GM18511 (cell line): ENCODE results near the gene DYNLL1.
"Not testable (repeated sequence)": the region's sequence is repeated elsewhere in the genome, so short reads cannot be mapped to it uniquely, and the experiment has no call there.

Experiments
- ATAC-seq: cut with Tn5 transposase; IDR thresholded peaks from one replicate; pipeline ENCODE4 v1.9.1; 2021; ENCODE audit warnings: mild to moderate bottlenecking, moderate library complexity; ENCODE audit not compliant: unreplicated experiment

The DYNLL1 gene

GRCh38 chr12:120473807-120474615 is 21.9 kb upstream of the DYNLL1 start:
- ATAC-seq: no peak

DNA sequence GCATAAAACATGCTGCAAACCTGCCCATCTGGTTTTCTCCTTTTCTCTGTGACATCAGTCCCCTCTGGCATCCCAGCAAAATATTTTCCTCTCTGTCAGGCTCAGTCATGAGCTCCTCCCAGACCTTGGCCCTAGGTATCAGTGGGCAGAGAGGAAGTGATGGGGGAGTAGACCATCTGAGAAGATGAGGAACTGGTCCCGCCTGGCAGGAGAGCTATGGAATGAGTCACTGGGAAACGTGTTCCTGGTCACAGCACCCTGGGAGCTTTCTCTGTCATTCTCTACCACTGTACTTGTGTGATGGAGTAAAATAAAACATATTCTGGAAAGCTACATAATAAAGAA is 21.3 kb upstream of the DYNLL1 start:
- no peak for ATAC-seq

GRCh38 chr12:120475643-120476042 is 20.3 kb upstream of the DYNLL1 start:
- ATAC-seq: no peak

DNA sequence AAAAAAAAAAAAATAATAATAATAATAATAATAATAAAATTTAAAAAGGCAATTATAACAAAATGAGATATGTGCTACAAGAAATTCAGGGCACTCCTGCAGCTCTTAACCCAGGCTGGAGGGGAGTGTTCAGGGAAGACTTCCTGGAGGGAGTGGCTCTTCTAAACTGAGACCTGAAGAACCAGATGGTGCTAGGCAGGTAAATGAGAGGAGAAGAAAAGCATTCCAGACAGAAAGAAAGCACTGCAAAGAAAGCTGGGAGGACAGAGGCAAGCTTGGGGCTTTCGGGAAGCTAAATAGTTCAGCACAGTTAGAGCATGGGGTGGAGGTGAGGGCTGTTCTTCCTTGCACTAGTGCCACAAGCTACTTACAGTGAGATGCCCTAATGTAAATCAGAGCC is 16.5 kb upstream of the DYNLL1 start:
- ATAC-seq: no peak

- no peak for ATAC-seq
These were observed 15.7 kb upstream of the DYNLL1 start for GRCh38 chr12:120480211-120480610.

DNA sequence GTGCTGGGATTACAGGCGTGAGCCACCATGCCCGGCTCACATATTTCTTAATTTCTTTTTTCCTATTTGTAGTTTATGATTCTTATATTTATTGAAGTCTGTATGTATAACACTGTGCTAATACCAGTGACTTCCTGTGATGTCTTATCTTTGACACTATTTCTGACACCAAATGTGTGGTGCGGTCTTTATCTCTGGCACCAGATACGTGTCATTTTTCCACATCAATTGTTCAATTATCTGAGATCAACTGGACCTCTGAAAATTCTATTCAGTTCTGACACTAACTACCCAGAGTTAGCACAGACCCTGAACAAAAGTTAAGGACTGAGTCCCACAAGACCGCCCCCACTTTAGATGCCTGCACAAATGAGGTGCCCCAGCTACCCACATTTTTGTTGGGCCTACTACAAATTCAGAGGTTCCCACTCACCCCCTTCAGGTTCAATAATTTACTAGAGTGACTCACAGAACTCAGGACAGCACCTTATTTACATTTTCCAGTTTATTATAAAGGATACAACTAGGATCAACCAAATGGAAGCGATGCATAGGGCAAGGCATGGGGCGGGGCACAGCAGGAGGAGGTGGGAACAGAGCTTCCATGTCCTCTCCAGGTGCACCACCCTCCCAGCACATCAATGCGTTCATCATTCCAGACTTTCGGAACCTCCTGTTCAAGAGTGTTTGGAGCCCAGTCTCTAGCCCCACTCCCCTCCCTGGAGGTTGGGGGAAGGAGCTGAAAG is 14.7 kb upstream of the DYNLL1 start:
- ATAC-seq: no peak

DNA sequence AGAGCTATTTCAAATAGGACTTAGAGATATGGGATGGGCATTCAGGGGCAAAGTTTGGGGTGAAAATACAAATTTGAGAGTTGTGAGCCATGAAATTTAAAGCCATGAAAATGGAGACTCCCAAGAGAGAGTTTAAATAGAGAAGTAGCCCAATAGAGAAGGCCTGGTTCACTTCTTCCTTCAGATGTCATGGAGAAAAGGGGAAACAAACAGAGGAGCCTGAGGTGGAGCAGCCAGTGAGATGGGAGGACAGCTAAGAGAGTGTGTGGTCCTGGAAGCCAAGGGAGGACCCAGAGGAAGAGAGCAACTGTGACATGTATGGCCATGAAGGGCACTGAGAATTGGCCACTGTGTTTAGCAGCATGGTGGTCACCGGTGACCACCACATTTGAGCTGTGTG is 12.3 kb upstream of the DYNLL1 start:
- ATAC-seq: no peak

DNA sequence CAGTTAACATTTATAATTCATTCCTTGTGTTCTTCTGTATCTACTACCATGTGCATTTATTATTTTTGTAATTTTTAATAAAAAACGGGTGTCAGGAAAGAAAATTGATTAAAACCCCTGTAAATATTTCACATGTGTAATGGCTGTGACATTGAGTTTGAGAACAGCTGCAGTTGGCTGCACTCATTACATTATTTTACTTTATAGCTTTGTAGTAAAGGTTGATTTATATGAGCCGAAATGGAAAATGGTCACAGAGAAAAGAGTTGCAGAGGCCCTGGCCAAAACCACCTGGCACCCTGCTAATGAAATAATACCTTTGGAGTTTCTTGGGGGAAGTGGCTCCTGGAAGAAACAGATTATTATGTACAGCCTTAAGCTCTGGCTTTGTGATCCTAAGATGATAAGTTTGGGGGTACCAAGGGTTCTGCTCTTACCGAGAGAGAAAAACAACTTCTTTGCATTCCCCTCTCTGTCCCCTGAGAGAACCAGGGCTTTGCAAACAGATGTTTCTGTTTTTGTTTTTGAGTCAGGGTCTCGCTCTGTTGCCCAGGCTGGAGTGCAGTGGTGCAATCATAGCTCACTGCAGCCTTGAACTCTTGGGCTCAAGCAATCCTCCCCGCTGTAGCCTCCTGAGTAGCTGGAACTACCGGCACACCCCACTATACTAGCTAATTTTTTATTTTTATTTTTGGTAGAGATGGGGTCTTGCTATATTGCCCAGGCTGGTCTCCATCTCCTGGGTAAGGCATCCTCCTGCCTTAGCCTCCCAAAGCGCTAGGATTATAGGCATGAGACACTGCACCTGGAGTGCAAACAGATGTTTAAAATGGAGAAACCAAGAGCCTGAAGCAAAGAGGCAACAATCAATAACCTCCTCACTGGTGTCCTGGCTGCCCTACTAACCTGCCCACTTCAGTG is 9.7 kb upstream of the DYNLL1 start:
- no peak for ATAC-seq

DNA sequence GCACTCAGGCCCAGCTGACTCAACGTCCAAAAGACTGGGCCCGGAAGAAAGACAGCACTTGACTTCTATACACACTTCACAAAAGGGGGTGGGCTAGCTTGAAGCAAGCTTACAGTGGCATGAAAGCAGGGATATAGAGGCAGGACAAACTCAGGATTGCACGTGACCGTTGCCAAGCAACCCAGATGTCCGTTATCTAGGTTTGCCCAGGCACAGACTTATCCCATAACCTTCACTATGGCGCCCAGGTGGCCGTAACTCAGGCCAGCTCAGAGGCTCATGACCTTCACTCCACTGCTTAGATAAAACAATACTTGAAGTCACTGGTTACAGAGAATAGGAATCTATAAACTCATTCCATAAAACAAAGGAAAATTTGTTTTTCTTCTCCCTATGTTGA is 8.4 kb upstream of the DYNLL1 start:
- ATAC-seq: not testable (repeated sequence)

GRCh38 chr12:120488057-120488640 is 7.8 kb upstream of the DYNLL1 start:
- ATAC-seq: no peak

DNA sequence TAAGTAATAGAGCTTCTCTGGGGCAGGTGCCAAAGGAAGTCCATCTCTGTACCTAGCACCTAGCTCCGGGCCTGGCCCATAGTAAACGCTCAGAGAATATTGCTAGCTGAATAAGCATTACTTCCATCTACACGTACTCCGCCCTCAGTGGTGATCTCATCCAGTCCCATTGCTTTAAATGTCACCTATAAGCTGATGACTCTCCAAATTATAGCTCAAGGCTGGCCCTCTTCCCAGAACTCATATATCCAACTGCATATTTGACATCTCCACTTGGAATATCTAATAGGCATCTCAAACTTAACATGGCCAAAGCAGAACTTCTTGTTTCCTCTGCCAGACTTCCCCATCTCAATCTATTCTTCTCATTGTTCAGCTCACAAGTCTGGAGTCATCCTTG is 6.9 kb upstream of the DYNLL1 start:
- no peak for ATAC-seq

- ATAC-seq: no peak
These were observed 5.6 kb upstream of the DYNLL1 start for GRCh38 chr12:120490325-120490724.

- no peak for ATAC-seq
These were observed 4.9 kb upstream of the DYNLL1 start for GRCh38 chr12:120490833-120491512.

GRCh38 chr12:120495186-120495730 is 655 bp upstream of the DYNLL1 start:
- peak; percentile 12 for ATAC-seq

- peak; percentile 26 for ATAC-seq
These were observed 764 bp downstream of the DYNLL1 start for GRCh38 chr12:120496413-120497340.

- no peak for ATAC-seq
These were observed 1.7 kb downstream of the DYNLL1 start for GRCh38 chr12:120497524-120498150.

- ATAC-seq: no peak
These were observed 3.1 kb downstream of the DYNLL1 start for GRCh38 chr12:120498870-120499515.

GRCh38 chr12:120500581-120500980 is 4.7 kb downstream of the DYNLL1 start:
- ATAC-seq: no peak
